ENCODE data around the gene SNX25. TPM values are rescaled to one million over a fixed set of nuclear protein-coding genes. Genes with fewer than 3 reads are reported as not detected.

Gene SNX25
- polyA plus RNA-seq, 1 donor from 2014 or later, result 6.4 TPM

GRCh38 chr4:185374573-185374972 is 165.2 kb downstream of the SNX25 start:
- H3K36me3 ChIP-seq (ENCODE audit: insufficient read depth, low read length), result no peaks in the 10 kb centered on the region
- TF ChIP-seq EZH2 (IDR thresholded peaks at IDR 0.05; ENCODE audit: borderline replicate concordance, insufficient read depth, low read length, poor library complexity, severe bottlenecking) (no peak), RAD21 (conservative IDR thresholded peaks at IDR 0.05) (no peak), POLR2AphosphoS5 (IDR thresholded peaks at IDR 0.05) (no peak), CTCF (IDR thresholded peaks at IDR 0.05; ENCODE audit: poor library complexity, severe bottlenecking) (no peak), TAF1 (IDR thresholded peaks at IDR 0.05; ENCODE audit: low read depth) (no peak), MXI1 (conservative IDR thresholded peaks at IDR 0.05; ENCODE audit: poor library complexity, severe bottlenecking) (no peak), EP300 (conservative IDR thresholded peaks at IDR 0.05; ENCODE audit: poor library complexity, severe bottlenecking) (no peak), SMC3 (conservative IDR thresholded peaks at IDR 0.05; ENCODE audit: poor library complexity) (no peak)
- TF ChIP-seq, protein P1, sequence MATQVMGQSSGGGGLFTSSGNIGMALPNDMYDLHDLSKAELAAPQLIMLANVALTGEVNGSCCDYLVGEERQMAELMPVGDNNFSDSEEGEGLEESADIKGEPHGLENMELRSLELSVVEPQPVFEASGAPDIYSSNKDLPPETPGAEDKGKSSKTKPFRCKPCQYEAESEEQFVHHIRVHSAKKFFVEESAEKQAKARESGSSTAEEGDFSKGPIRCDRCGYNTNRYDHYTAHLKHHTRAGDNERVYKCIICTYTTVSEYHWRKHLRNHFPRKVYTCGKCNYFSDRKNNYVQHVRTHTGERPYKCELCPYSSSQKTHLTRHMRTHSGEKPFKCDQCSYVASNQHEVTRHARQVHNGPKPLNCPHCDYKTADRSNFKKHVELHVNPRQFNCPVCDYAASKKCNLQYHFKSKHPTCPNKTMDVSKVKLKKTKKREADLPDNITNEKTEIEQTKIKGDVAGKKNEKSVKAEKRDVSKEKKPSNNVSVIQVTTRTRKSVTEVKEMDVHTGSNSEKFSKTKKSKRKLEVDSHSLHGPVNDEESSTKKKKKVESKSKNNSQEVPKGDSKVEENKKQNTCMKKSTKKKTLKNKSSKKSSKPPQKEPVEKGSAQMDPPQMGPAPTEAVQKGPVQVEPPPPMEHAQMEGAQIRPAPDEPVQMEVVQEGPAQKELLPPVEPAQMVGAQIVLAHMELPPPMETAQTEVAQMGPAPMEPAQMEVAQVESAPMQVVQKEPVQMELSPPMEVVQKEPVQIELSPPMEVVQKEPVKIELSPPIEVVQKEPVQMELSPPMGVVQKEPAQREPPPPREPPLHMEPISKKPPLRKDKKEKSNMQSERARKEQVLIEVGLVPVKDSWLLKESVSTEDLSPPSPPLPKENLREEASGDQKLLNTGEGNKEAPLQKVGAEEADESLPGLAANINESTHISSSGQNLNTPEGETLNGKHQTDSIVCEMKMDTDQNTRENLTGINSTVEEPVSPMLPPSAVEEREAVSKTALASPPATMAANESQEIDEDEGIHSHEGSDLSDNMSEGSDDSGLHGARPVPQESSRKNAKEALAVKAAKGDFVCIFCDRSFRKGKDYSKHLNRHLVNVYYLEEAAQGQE (IDR thresholded peaks at IDR 0.05; ENCODE audit: borderline replicate concordance), result no peak

GRCh38 chr4:185378264-185378663 is 168.9 kb downstream of the SNX25 start:
- H3K4me2 ChIP-seq (ENCODE audit: low read length), result no peak overlapping the region
- H3K4me3 ChIP-seq (ENCODE audit: low read length), result no peak overlapping the region
- H3K9me2 ChIP-seq (ENCODE audit: insufficient read depth, low read length), result no peaks in the 10 kb centered on the region
- H3K27ac ChIP-seq (ENCODE audit: low read length), result no peak overlapping the region
- TF ChIP-seq, protein P1 (IDR thresholded peaks at IDR 0.05; ENCODE audit: borderline replicate concordance), result no peak
- TF ChIP-seq TAF1 (IDR thresholded peaks at IDR 0.05; ENCODE audit: low read depth) (no peak), MXI1 (conservative IDR thresholded peaks at IDR 0.05; ENCODE audit: poor library complexity, severe bottlenecking) (no peak), EP300 (conservative IDR thresholded peaks at IDR 0.05; ENCODE audit: poor library complexity, severe bottlenecking) (no peak), POLR2AphosphoS5 (IDR thresholded peaks at IDR 0.05) (no peak), SMC3 (conservative IDR thresholded peaks at IDR 0.05; ENCODE audit: poor library complexity) (no peak), RAD21 (conservative IDR thresholded peaks at IDR 0.05) (no peak), EZH2 (IDR thresholded peaks at IDR 0.05; ENCODE audit: borderline replicate concordance, insufficient read depth, low read length, poor library complexity, severe bottlenecking) (no peak), CTCF (IDR thresholded peaks at IDR 0.05; ENCODE audit: poor library complexity, severe bottlenecking) (no peak)
- H3K79me2 ChIP-seq (replicated peaks; ENCODE audit: insufficient read depth, low read length), result no peaks in the 10 kb centered on the region
- H3K9me3 ChIP-seq (ENCODE audit: low read length), result no peaks in the 10 kb centered on the region
- no peaks in the 10 kb centered on the region for H4K20me1 ChIP-seq (ENCODE audit: insufficient read depth)
- no peaks in the 10 kb centered on the region for H3F3A ChIP-seq (ENCODE audit: insufficient read depth, low read length, poor library complexity, severe bottlenecking)
- H3K9ac ChIP-seq (ENCODE audit: low read length), result no peak overlapping the region
- no peak overlapping the region for H2AFZ ChIP-seq (ENCODE audit: low read depth, low read length)
- H3K36me3 ChIP-seq (ENCODE audit: insufficient read depth, low read length), result no peaks in the 10 kb centered on the region
- no peaks in the 10 kb centered on the region for H3K27me3 ChIP-seq (ENCODE audit: insufficient read depth, low read depth, low read length)

More at GRCh38 chr4:185374573-185374972, 165.2 kb downstream of the SNX25 start:
- H3K27me3 ChIP-seq (ENCODE audit: insufficient read depth, low read depth, low read length), result no peaks in the 10 kb centered on the region
- no peaks in the 10 kb centered on the region for H3K9me3 ChIP-seq (ENCODE audit: low read length)
- H3K4me3 ChIP-seq (ENCODE audit: low read length), result no peak overlapping the region
- no peaks in the 10 kb centered on the region for H3F3A ChIP-seq (ENCODE audit: insufficient read depth, low read length, poor library complexity, severe bottlenecking)
- no peaks in the 10 kb centered on the region for H3K79me2 ChIP-seq (replicated peaks; ENCODE audit: insufficient read depth, low read length)
- no peak overlapping the region for H3K9ac ChIP-seq (ENCODE audit: low read length)
- no peak overlapping the region for H2AFZ ChIP-seq (ENCODE audit: low read depth, low read length)
- no peaks in the 10 kb centered on the region for H4K20me1 ChIP-seq (ENCODE audit: insufficient read depth)
- no peak overlapping the region for H3K27ac ChIP-seq (ENCODE audit: low read length)
- H3K4me2 ChIP-seq (ENCODE audit: low read length), result no peak overlapping the region
- H3K9me2 ChIP-seq (ENCODE audit: insufficient read depth, low read length), result no peaks in the 10 kb centered on the region

Data from neural cell (in vitro differentiated cells).